ENCODE data around the gene ZIC1.

DNA sequence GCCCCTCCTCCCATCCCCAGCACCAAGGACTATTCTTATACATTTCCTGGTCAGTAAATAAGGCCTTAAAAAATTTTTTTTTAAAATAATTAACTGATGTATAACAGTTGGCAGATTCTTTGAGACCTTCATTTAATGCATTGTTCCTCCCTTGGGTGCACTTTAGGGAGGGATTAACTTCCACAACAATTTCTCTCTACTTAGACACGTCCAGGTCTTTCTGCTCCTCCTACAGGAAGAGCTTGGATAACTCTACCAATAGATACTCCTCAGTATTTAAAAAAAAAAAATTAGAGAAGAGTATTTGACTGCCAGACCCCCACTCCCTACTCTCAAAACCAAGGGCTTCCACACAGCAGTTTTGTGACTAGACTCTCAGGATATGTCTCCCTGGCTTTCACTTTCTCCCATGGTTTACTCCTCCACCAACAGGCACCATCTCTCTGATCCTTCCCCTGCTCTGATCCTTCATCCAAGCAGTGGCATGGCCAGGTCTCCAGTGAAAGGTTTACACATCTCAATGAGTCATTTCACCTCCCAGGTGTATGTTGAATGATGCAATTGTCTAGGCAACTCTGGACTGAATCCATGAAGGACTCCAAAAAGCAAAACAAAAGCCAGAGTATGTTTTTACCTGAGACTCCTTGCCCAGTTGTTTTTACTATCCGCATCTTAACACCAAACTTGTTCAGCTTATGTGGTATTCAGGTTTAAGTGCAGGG, 10.2 kb upstream of the ZIC1 start:
- TF ChIP-seq, protein P1, sequence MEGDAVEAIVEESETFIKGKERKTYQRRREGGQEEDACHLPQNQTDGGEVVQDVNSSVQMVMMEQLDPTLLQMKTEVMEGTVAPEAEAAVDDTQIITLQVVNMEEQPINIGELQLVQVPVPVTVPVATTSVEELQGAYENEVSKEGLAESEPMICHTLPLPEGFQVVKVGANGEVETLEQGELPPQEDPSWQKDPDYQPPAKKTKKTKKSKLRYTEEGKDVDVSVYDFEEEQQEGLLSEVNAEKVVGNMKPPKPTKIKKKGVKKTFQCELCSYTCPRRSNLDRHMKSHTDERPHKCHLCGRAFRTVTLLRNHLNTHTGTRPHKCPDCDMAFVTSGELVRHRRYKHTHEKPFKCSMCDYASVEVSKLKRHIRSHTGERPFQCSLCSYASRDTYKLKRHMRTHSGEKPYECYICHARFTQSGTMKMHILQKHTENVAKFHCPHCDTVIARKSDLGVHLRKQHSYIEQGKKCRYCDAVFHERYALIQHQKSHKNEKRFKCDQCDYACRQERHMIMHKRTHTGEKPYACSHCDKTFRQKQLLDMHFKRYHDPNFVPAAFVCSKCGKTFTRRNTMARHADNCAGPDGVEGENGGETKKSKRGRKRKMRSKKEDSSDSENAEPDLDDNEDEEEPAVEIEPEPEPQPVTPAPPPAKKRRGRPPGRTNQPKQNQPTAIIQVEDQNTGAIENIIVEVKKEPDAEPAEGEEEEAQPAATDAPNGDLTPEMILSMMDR (IDR thresholded peaks at IDR 0.05) = no peak
- TF ChIP-seq POLR2A (IDR thresholded peaks at IDR 0.05) = no peak
